ENCODE measurements around the gene ACBD6. TPM values are rescaled to one million over a fixed set of nuclear protein-coding genes. Genes with fewer than 3 reads are reported as not detected.
"Not testable (repeated sequence)": the region's sequence is repeated elsewhere in the genome, so short reads cannot be mapped to it uniquely, and the experiment has no call there.

The ACBD6 gene
- total and polyA plus RNA-seq, 12 donors, result 16.2 to 30.0 (median 21.0) TPM

DNA sequence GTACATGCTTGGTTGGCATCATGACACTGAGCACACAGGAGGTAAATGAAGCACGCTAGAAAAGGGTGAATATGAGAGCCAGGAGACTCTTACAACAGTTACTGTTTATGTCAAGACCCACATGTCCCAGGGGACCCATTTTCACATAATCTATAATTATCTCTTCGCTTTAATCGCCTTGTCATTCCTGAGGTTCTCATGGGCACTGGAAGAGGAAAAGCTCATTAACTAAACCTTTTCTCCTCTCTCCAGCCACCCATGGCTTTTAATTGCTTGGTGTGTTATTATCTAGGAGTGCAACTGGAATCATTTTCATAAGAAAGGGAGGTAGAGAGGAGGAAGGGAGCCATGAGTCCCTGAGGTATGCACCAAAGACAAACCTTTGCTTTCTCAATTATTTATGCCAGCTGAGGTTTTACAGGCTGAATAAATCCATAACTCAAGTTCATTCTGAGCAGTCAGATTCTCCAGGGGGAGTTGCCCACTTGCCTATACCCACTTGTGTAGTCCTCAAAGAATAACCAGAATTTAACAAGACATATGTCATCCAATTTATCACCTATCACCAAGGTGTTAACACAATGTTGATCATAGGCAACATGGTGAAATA lies 77.4 kb downstream of the ACBD6 start:
- WGBS, 2 donors, result 76 to 80% methylated on average over 3 of the region's 3 CpGs
- DNase-seq, result no peak
- TF ChIP-seq, protein P1, sequence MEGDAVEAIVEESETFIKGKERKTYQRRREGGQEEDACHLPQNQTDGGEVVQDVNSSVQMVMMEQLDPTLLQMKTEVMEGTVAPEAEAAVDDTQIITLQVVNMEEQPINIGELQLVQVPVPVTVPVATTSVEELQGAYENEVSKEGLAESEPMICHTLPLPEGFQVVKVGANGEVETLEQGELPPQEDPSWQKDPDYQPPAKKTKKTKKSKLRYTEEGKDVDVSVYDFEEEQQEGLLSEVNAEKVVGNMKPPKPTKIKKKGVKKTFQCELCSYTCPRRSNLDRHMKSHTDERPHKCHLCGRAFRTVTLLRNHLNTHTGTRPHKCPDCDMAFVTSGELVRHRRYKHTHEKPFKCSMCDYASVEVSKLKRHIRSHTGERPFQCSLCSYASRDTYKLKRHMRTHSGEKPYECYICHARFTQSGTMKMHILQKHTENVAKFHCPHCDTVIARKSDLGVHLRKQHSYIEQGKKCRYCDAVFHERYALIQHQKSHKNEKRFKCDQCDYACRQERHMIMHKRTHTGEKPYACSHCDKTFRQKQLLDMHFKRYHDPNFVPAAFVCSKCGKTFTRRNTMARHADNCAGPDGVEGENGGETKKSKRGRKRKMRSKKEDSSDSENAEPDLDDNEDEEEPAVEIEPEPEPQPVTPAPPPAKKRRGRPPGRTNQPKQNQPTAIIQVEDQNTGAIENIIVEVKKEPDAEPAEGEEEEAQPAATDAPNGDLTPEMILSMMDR (IDR thresholded peaks at IDR 0.05), result no peak
- no peak for ATAC-seq
- Histone ChIP-seq H3K4me1 (peaks cover 0 to 5% (median 0%) of the 10 kb centered on the region in 9 donors), H3K36me3 (peaks cover 0 to 10% (median 0%) of the 10 kb centered on the region in 9 donors), H3K27ac (no peak overlapping the region), H3K9me3 (peaks cover 0 to 10% (median 0%) of the 10 kb centered on the region in 11 donors), H3K4me3 (no peak overlapping the region), H3K27me3 (no peaks in the 10 kb centered on the region)
- intact Hi-C loops (cut with DNase I), result no loop called here

DNA sequence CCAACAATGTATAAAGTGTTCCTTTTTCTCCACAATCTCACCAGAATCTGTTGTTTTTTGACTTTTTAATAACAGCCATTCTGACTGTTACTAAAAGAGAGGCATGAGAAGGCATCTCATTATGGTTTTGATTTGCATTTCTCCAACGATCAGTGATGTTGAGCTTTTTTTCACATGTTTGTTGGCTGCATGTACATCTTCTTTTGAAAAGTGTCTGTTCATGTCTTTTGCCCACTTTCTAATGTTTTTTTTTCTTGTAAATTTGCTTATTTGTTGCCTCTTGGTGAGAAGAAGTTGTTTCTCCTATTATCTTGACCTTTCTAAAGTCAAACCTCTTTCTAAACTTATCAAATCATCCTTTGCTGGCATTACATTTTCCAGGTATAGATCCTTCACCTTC lies 80.8 kb downstream of the ACBD6 start:
- no peak overlapping the region for H3K27ac ChIP-seq
- H3K36me3 ChIP-seq, result peaks cover 0 to 11% (median 0%) of the 10 kb centered on the region in 9 donors
- H3K4me3 ChIP-seq, result no peak overlapping the region
- TF ChIP-seq, protein P1 (IDR thresholded peaks at IDR 0.05), result no peak
- peaks cover 0 to 10% (median 0%) of the 10 kb centered on the region in 11 donors for H3K9me3 ChIP-seq
- no peaks in the 10 kb centered on the region for H3K27me3 ChIP-seq
- no peaks in the 10 kb centered on the region for H3K4me1 ChIP-seq
- intact Hi-C loops (cut with DNase I), result no loop called here
- ATAC-seq (no peak), DNase-seq (no peak)
- 94 to 98% methylated on average over 1 of the region's 1 CpG for whole genome bisulfite sequencing, 2 donors

DNA sequence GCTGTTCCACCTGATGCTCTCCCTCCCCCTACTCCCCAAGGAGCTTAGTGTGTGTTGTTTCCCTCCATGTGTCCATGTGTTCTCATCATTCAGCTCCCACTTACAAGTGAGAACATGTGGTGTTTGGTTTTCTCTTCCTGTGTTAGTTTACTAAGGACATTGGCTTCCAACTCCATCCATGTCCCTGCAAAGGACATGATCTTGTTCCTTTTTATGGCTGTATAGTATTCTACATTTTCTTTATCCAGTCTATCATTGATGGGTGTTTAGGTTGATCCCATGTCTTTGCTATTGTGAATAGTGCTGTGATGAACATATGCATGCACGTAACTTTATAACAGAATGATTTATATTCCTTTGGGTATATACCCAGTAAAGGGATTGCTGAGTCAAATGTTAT lies 81.2 kb downstream of the ACBD6 start:
- 97 to 100% methylated on average over 1 of the region's 1 CpG for WGBS, 2 donors
- Histone ChIP-seq H3K9me3 (peaks cover 0 to 11% (median 0%) of the 10 kb centered on the region in 11 donors), H3K36me3 (peaks cover 0 to 11% (median 0%) of the 10 kb centered on the region in 9 donors)
- DNase-seq; H3K4me3 ChIP-seq; intact Hi-C loops (cut with DNase I); ATAC-seq; H3K27me3 ChIP-seq; H3K4me1 ChIP-seq; H3K27ac ChIP-seq: not testable (repeated sequence)

GRCh38 chr1:180415985-180416633 lies 86.3 kb downstream of the ACBD6 start:
- H3K36me3 ChIP-seq, result peaks cover 0 to 30% (median 0%) of the 10 kb centered on the region in 9 donors
- intact Hi-C loops (cut with DNase I), result loop anchor here (1.0 to 10.0 kb wide), 8 partner anchors 131 to 231 kb away; no protein-coding TSS in a partner anchor
- TF ChIP-seq, protein P1 (IDR thresholded peaks at IDR 0.05), result peak; percentile 33 to 76 (median 62)
- no peak for DNase-seq
- no peaks in the 10 kb centered on the region for H3K4me1 ChIP-seq
- 48 to 54% methylated on average over 2 of the region's 2 CpGs for WGBS, 2 donors
- H3K27me3 ChIP-seq, result no peaks in the 10 kb centered on the region
- ATAC-seq, result no peak
- no peak overlapping the region for H3K27ac ChIP-seq
- H3K9me3 ChIP-seq, result peaks cover 0 to 12% (median 0%) of the 10 kb centered on the region in 11 donors
- no peak overlapping the region for H3K4me3 ChIP-seq
